Rectal smooth muscle tissue (tissue), 1 donor: ENCODE data around the gene THYN1.

Source experiments
- H3K27ac ChIP-seq: one replicate; pipeline ENCODE4 v1.7.0; 2013; ENCODE audit warnings: low read depth, low read length, inconsistent platforms
- H3K27me3 ChIP-seq: one replicate; pipeline ENCODE4 v1.7.0; 2013; ENCODE audit warnings: low read length; ENCODE audit not compliant: control insufficient read depth, insufficient read depth
- H3K36me3 ChIP-seq: one replicate; pipeline ENCODE4 v1.7.0; 2013; ENCODE audit warnings: low read length; ENCODE audit not compliant: control insufficient read depth, insufficient read depth
- H3K4me1 ChIP-seq: one replicate; pipeline ENCODE4 v1.7.0; 2013; ENCODE audit warnings: low read length; ENCODE audit not compliant: control insufficient read depth, insufficient read depth
- H3K4me3 ChIP-seq: one replicate; pipeline ENCODE4 v1.7.0; 2013; ENCODE audit warnings: low read length
- H3K9ac ChIP-seq: one replicate; pipeline ENCODE4 v1.7.0; 2013; ENCODE audit warnings: low read length

Gene THYN1

GRCh38 chr11:134238956-134239355 lies 14.2 kb downstream of the THYN1 start:
- Histone ChIP-seq H3K4me3 (no peak overlapping the region), H3K36me3 (peaks cover 16% of the 10 kb centered on the region)

GRCh38 chr11:134237557-134237922 lies 15.6 kb downstream of the THYN1 start:
- no peak overlapping the region for H3K27ac ChIP-seq
- H3K36me3 ChIP-seq = peaks cover 16% of the 10 kb centered on the region
- no peaks in the 10 kb centered on the region for H3K27me3 ChIP-seq

More at GRCh38 chr11:134238956-134239355, 14.2 kb downstream of the THYN1 start:
- Histone ChIP-seq H3K27ac (no peak overlapping the region), H3K27me3 (no peaks in the 10 kb centered on the region), H3K9ac (no peak overlapping the region), H3K4me1 (no peaks in the 10 kb centered on the region)

GRCh38 chr11:134236834-134237556 lies 16.2 kb downstream of the THYN1 start:
- Histone ChIP-seq H3K36me3 (peaks cover 16% of the 10 kb centered on the region), H3K4me3 (no peak overlapping the region), H3K27me3 (no peaks in the 10 kb centered on the region), H3K9ac (no peak overlapping the region), H3K27ac (no peak overlapping the region), H3K4me1 (no peaks in the 10 kb centered on the region)

More at GRCh38 chr11:134237557-134237922, 15.6 kb downstream of the THYN1 start:
- no peaks in the 10 kb centered on the region for H3K4me1 ChIP-seq
- H3K9ac ChIP-seq = no peak overlapping the region
- H3K4me3 ChIP-seq = no peak overlapping the region

GRCh38 chr11:134235399-134235798 lies 17.8 kb downstream of the THYN1 start:
- no peaks in the 10 kb centered on the region for H3K4me1 ChIP-seq
- no peak overlapping the region for H3K27ac ChIP-seq
- H3K4me3 ChIP-seq = no peak overlapping the region
- H3K9ac ChIP-seq = no peak overlapping the region
- no peaks in the 10 kb centered on the region for H3K27me3 ChIP-seq
- H3K36me3 ChIP-seq = peaks cover 16% of the 10 kb centered on the region

- Histone ChIP-seq H3K4me3 (no peak overlapping the region), H3K27ac (no peak overlapping the region), H3K4me1 (no peaks in the 10 kb centered on the region), H3K36me3 (peaks cover 5% of the 10 kb centered on the region), H3K27me3 (no peaks in the 10 kb centered on the region), H3K9ac (no peak overlapping the region)
Observed at GRCh38 chr11:134233729-134234179, 19.4 kb downstream of the THYN1 start.

GRCh38 chr11:134231958-134232659 lies 21.0 kb downstream of the THYN1 start:
- Histone ChIP-seq H3K36me3 (peaks cover 5% of the 10 kb centered on the region), H3K9ac (no peak overlapping the region), H3K4me1 (no peaks in the 10 kb centered on the region), H3K27ac (no peak overlapping the region), H3K4me3 (no peak overlapping the region), H3K27me3 (no peaks in the 10 kb centered on the region)

- Histone ChIP-seq H3K9ac (no peak overlapping the region), H3K4me1 (peaks cover 6% of the 10 kb centered on the region)
Observed at GRCh38 chr11:134230339-134230738, 22.8 kb downstream of the THYN1 start.

GRCh38 chr11:134229126-134229790 lies 23.9 kb downstream of the THYN1 start:
- Histone ChIP-seq H3K27ac (no peak overlapping the region), H3K9ac (no peak overlapping the region), H3K36me3 (no peaks in the 10 kb centered on the region), H3K4me1 (peaks cover 6% of the 10 kb centered on the region), H3K4me3 (no peak overlapping the region), H3K27me3 (no peaks in the 10 kb centered on the region)

More at GRCh38 chr11:134230339-134230738, 22.8 kb downstream of the THYN1 start:
- Histone ChIP-seq H3K36me3 (peaks cover 5% of the 10 kb centered on the region), H3K27ac (no peak overlapping the region), H3K27me3 (no peaks in the 10 kb centered on the region), H3K4me3 (no peak overlapping the region)

- Histone ChIP-seq H3K4me3 (no peak overlapping the region), H3K27ac (no peak overlapping the region), H3K27me3 (no peaks in the 10 kb centered on the region), H3K36me3 (no peaks in the 10 kb centered on the region), H3K9ac (no peak overlapping the region), H3K4me1 (peaks cover 6% of the 10 kb centered on the region)
Observed at GRCh38 chr11:134228625-134229024, 24.5 kb downstream of the THYN1 start.

- peaks cover 11% of the 10 kb centered on the region for H3K4me1 ChIP-seq
Observed at GRCh38 chr11:134226806-134227325, 26.3 kb downstream of the THYN1 start.

GRCh38 chr11:134224710-134225664 lies 28.2 kb downstream of the THYN1 start:
- peaks cover 11% of the 10 kb centered on the region for H3K4me1 ChIP-seq
- peak overlapping the region; percentile 92 for H3K9ac ChIP-seq
- peak overlapping the region; percentile 97 for H3K27ac ChIP-seq
- H3K4me3 ChIP-seq = peak overlapping the region; percentile 93
- H3K27me3 ChIP-seq = no peaks in the 10 kb centered on the region
- H3K36me3 ChIP-seq = no peaks in the 10 kb centered on the region

More at GRCh38 chr11:134226806-134227325, 26.3 kb downstream of the THYN1 start:
- Histone ChIP-seq H3K9ac (no peak overlapping the region), H3K27ac (no peak overlapping the region), H3K4me3 (no peak overlapping the region), H3K36me3 (no peaks in the 10 kb centered on the region), H3K27me3 (no peaks in the 10 kb centered on the region)
